NCI-H2029 treated with DMSO at 0.1 percent for 48 hours (cell line): ENCODE data around the gene WWOX.

Experiments used
- DNase-seq: peaks from one replicate; lab custom pipeline; 2025; lab: John Stamatoyannopoulos, UW

WWOX gene

GRCh38 chr16:78535098-78535497, 435.6 kb downstream of the WWOX start:
- no peak for DNase-seq

- DNase-seq = no peak
Measured at GRCh38 chr16:78537511-78537910, 438.1 kb downstream of the WWOX start.

- no peak for DNase-seq
Measured at GRCh38 chr16:78538292-78538691, 438.8 kb downstream of the WWOX start.

GRCh38 chr16:78538919-78539318, 439.5 kb downstream of the WWOX start:
- no peak for DNase-seq

GRCh38 chr16:78542419-78542818, 443.0 kb downstream of the WWOX start:
- no peak for DNase-seq

DNA sequence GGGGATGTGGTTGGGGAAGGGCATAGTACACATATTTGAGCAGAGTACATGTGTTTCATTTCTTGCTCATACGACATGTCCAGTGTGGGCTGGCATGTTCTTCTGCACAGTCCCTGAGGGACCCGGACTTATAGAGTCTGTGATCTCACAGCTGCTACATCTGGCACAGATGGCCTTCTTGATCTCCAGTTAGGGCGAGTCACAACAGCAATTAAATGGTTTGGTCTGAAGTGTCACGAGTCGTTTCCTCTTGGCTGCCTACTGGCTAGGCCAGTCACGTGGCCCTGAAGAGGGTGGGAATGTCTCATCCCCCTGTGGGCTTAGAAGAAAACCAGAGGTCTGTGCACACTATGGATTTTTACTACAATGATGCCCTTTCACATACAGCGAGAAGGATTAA, 443.6 kb downstream of the WWOX start:
- DNase-seq = no peak

GRCh38 chr16:78549366-78549765, 449.9 kb downstream of the WWOX start:
- DNase-seq = no peak

DNA sequence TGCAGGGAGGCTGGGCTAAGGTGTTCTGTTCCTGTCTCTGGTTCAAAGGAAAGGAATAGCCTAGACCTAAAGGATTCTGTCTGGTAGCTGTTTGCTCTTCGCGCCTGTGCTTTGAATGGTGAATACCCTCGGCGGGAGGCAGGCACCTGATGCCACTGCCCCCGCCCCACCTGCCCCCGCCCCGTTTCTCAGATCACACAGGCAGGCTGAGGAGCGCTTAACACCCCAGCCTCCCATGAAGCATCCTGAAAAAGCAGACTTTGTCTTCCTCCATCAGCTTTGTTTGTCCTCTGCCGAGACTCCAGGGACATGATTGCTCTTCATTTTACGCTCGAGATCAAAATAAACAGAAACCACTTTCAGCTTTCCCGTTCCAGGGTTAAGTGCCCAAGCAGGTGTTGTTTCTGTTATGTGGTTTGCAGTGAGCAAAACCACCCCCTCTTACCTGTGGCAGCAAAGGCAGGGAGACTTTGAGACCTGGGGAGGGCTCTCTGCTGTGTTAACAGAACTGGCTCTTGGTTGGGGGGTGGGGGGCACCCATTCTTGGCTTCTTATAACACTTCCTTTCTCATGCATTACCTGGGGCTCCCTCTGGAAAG, 452.1 kb downstream of the WWOX start:
- peak; percentile 87 for DNase-seq

- DNase-seq = no peak
Measured at GRCh38 chr16:78552106-78552675, 452.7 kb downstream of the WWOX start.

GRCh38 chr16:78552716-78553115, 453.3 kb downstream of the WWOX start:
- no peak for DNase-seq

DNA sequence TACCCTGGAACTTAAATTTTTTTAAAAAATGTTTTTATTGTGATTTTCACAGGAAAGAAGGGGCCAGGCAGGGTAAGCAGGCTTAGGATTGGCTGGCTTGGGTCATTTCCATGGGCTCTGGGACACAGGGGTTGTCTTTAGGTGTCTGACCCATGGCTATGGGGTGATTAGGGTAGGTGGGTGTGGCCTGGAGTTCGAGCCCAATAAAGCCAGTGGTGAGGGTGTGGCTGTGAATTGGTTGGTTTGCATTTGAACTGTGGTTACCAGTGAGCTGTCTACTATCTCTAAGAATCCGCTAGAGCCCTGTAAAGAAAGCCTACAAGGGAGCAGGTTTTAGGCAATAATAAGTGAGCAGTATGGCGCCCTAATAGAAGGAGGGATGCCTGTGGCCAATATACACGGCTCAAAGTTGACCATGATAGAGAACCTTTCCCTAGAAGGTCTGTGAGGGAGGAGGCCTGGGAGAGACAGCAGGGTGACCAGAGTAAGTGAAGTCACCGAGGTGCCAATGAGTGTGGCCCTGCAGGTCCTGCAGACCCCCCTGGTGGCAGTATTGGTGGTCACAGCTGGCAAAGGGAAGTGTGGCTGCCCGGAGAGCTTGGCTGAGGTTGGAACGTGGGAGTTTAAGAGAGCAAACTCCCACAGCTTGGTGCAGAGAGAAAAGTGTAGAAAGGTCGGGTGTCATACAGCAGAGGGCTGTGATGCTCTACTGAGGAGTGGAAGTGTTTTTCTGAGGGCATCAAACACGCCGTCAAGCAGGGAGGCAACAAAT, 454.0 kb downstream of the WWOX start:
- DNase-seq = no peak

DNA sequence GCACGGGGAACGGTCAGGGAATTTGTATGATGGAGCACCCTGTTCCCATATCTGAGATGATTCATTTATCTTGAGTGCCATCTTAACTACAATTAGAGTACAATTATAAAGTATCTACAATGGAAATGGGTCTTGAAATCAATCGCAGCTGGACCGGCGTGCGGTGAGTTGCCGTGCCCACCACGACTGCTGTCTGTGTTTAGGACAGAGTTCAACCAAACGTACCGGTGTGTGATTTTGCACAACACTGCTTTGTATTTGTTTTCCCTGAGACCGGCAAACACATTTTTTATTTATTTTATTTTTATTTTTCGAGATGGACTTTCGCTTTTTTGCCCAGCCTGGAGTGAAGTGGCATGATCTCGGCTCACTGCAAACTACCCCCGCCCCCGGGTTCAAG, 457.0 kb downstream of the WWOX start:
- DNase-seq = no peak

DNA sequence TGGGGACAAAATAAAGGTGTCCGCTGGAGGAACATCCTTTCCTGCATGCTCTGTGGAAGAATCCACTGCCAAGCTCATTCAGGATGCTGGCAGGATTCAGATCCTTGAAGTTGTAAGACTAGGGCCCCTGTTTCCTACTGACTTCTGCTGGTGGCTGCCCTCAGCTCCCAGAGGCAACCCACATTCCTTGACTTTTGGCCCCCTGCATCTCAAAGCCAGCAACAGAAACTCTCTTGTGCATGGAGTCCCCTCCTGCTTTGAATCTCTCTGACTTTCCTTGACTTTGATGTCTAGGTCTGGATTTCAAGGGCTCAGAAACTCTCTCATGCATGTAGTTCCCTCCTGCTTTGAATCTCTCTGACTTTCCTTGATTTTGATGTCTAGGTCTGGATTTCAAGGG, 461.5 kb downstream of the WWOX start:
- DNase-seq = no peak

DNA sequence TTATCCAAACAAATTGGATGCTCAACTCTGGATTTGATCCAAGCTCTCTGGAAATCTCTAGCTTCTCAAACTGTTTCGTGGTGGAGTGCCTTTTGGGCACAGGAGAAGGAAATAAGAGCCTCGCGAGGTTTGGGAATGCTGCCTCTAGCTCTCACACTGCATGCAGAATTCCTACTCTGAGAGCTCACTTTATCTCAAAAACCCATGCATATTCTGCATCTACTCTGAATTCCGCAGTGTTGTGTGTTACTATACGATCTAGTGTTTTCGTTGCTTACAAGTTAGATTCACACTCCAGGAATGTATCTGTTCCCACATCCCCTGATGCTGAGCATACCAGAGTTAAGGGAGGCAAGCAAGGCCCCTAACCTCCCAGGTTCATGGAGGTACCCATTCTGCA, 462.7 kb downstream of the WWOX start:
- no peak for DNase-seq

- DNase-seq = no peak
Measured at GRCh38 chr16:78562650-78563049, 463.2 kb downstream of the WWOX start.

DNA sequence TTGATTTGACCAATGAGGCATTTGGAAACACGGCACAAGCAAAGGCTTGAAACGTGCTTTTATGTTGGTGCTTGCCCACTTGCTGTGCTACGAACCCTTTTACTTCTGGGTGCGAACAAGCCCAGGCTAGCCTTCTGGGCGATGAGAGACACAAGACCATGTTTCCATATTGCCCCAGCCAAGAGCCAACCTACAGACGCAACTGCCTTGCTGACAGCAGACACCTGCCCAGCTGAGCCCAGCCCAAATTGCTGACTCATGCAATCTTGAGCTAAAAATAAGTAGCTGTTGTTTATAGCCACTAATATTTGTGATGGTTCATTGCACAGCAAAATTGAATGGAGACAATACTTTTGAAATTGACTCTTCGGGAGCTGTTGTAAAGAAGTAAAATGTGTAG, 464.5 kb downstream of the WWOX start:
- no peak for DNase-seq

DNA sequence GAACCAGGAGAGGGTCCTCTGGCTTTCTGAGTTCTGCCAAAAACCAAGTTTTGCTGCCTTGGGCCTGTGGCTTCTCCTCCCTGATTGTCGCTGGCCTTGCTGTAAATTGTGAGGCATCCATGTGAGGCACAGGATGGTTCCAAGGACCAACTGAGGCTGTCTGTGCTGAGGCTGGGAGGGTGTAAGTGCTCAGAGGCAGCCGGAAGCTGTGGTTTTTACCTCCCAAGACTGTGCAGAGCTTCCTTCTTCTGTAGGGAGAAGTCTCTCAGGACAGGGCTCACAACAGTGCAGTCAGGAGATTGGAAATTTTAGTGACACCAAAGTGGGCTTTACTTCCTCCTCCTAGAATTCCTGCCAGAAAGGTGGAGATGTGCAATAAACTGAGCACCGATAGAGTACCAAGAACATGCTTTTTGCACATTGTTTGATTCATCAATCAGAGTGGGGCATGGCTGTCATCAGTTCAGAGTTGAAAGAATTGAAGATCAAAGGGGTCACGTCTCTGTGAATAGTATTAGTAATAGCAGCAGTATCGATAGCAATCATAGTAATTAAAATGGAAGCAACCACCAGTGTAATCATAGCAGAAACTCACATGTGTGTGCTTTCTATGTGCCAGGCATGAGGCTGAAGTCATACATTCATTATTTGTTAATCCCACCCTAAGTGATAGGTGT, 467.1 kb downstream of the WWOX start:
- no peak for DNase-seq

GRCh38 chr16:78570399-78571141, 471.1 kb downstream of the WWOX start:
- no peak for DNase-seq

GRCh38 chr16:78571434-78571833, 472.0 kb downstream of the WWOX start:
- DNase-seq = no peak

DNA sequence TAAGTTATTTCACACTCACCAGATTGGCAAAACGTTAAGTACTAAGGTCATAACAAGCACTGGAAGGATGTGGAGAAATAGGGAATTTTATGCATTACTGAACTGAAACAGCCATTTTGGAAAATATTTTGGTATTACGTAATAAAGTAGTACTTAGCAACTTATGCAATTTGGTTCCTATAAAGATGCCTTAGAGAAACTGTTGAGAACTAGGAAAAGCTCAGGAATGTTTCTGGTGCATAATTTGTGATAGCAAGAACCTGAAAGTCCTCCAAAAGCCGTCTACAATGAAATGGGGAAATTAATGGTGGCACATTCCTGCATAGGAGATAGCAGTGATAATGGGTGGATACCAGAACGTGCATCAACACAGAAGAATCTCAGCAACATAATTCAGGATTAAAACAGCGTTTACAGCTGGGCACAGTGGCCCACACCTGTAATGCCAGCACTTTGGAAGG, 472.5 kb downstream of the WWOX start:
- no peak for DNase-seq

GRCh38 chr16:78574571-78574970, 475.1 kb downstream of the WWOX start:
- no peak for DNase-seq

DNA sequence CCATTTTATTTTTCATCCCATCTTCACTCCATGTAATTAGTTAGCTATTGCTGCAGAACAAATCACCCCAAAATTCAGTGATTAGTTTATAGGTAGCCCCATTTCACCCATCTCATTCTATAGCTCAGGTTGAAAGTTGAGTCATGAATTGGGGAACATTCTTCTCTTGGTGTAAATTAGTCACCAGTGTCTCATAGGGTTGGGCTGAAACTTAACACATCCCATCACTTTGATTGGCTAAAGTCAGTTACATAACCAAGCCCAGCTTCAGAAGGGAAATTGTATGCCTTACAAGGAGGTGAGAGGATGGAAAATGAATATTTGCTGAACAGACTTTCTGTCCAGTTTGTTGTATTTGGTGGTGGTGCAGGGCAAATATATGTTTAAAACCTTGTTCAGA, 477.5 kb downstream of the WWOX start:
- no peak for DNase-seq
